ENCODE measurements around the gene DMKN. TPM values are rescaled to one million over a fixed set of nuclear protein-coding genes. Genes with fewer than 3 reads are reported as not detected.

The DMKN gene
- polyA plus RNA-seq, 1 donor, result 36.0 TPM

DNA sequence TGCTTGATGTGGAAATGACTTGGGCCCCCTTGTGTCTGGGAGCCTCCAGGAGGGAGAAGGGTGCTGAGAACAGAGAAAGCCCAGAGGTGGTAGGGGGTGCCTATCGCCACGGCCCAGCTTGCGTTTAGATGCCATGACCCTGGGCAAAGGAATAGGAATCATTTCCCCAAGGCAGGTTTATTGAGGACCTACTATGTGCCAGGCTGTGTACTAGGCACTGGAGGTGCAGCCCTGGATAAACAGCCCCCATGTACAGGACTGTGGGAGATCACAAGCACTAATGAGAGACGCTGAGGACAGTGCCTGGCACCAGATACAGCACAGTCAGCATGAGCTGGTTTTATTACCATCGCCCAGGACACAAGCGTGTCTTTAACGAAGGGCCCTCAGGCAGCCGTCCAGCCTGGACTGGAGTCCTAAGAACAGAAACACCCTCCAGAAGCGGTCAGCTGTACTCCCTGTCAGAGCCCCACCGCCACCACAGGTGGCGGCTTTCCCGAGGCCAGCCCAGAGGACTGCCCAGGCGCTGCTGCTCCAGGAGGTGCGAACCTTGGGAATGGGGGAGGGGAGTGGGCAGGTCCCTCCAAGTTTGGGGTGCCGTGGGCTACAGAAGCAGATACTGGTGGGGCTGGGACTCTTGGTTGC is 36.6 kb upstream of the DMKN start:
- no peak for DNase-seq
- H3K27ac ChIP-seq (ENCODE audit: low read length), result no peak overlapping the region
- WGBS (ENCODE audit: insufficient coverage, low lambda C conversion rate), result no CpG with 5 or more reads among the region's 15 CpGs

GRCh38 chr19:35549174-35549788 is 35.8 kb upstream of the DMKN start:
- Histone ChIP-seq H3K4me1 (ENCODE audit: control insufficient read depth, insufficient read depth, low read length) (peaks cover 9% of the 10 kb centered on the region), H3K4me3 (ENCODE audit: low read length) (no peak overlapping the region), H3K9me3 (ENCODE audit: control insufficient read depth, low read depth, low read length) (no peaks in the 10 kb centered on the region), H3K27ac (ENCODE audit: low read length) (no peak overlapping the region), H3K36me3 (ENCODE audit: control insufficient read depth, insufficient read depth, low read length) (peaks cover 10% of the 10 kb centered on the region), H3K27me3 (ENCODE audit: control insufficient read depth, insufficient read depth, low read length) (peaks cover 2% of the 10 kb centered on the region)
- peak in 1 of 2 donors; percentile 46 for DNase-seq
- WGBS (ENCODE audit: insufficient coverage, low lambda C conversion rate), result no CpG with 5 or more reads among the region's 6 CpGs

More for the DNA sequence above, 36.6 kb upstream of the DMKN start:
- peaks cover 4% of the 10 kb centered on the region for H3K4me1 ChIP-seq (ENCODE audit: control insufficient read depth, insufficient read depth, low read length)
- H3K4me3 ChIP-seq (ENCODE audit: low read length), result no peak overlapping the region
- H3K9me3 ChIP-seq (ENCODE audit: control insufficient read depth, low read depth, low read length), result no peaks in the 10 kb centered on the region
- peaks cover 10% of the 10 kb centered on the region for H3K36me3 ChIP-seq (ENCODE audit: control insufficient read depth, insufficient read depth, low read length)
- peaks cover 3% of the 10 kb centered on the region for H3K27me3 ChIP-seq (ENCODE audit: control insufficient read depth, insufficient read depth, low read length)

DNA sequence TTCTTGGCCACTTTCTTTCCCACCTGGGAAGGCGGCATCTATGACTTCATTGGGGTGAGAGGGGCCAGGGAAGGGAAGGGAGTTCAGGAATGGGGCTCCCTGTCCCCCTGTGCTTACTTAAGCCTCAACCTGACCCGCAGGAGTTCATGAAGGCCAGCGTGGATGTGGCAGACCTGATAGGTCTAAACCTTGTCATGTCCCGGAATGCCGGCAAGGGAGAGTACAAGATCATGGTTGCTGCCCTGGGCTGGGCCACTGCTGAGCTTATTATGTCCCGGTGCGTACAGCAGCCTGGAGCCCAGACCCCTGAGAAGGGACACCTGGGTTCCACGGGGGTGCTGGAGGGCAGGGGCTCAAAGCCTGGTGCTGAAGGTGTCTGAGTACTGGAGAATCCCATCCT is 33.1 kb upstream of the DMKN start:
- peak overlapping the region; percentile 91 for H3K4me3 ChIP-seq (ENCODE audit: low read length)

DNA sequence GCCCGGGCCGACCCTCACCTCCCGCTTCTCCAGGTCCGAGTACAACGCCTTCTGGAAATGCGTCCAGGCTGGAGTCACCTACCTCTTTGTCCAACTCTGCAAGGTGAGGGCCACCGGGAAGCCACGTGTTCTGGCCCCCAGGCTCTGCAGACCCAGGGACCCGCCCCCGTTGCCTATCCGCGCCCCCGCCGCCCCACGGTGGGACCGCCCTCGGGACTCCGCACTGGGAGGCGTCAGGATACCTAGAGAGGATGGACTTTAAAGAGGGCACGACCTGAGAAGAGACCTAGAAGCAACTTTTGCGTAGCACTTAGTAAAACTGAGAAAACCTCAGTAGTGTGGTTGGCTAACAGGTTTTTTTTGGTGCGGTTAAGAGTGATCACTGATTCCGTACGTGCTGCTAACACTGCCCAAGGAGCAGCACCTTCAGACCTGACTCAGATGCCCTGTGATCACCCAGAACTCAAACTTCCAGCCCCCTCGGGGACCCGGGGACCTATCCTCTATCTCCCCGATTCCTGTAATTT is 32.5 kb upstream of the DMKN start:
- peaks cover 12% of the 10 kb centered on the region for H3K4me1 ChIP-seq (ENCODE audit: control insufficient read depth, insufficient read depth, low read length)
- no peaks in the 10 kb centered on the region for H3K9me3 ChIP-seq (ENCODE audit: control insufficient read depth, low read depth, low read length)
- no peaks in the 10 kb centered on the region for H3K27me3 ChIP-seq (ENCODE audit: control insufficient read depth, insufficient read depth, low read length)
- no peak overlapping the region for H3K27ac ChIP-seq (ENCODE audit: low read length)
- peak overlapping the region; percentile 91 for H3K4me3 ChIP-seq (ENCODE audit: low read length)
- no peak for DNase-seq
- no CpG with 5 or more reads among the region's 27 CpGs for WGBS (ENCODE audit: insufficient coverage, low lambda C conversion rate)
- peaks cover 10% of the 10 kb centered on the region for H3K36me3 ChIP-seq (ENCODE audit: control insufficient read depth, insufficient read depth, low read length)

More for the DNA sequence above, 33.1 kb upstream of the DMKN start:
- WGBS (ENCODE audit: insufficient coverage, low lambda C conversion rate), result no CpG with 5 or more reads among the region's 8 CpGs
- Histone ChIP-seq H3K27ac (ENCODE audit: low read length) (no peak overlapping the region), H3K4me1 (ENCODE audit: control insufficient read depth, insufficient read depth, low read length) (peaks cover 12% of the 10 kb centered on the region), H3K36me3 (ENCODE audit: control insufficient read depth, insufficient read depth, low read length) (peaks cover 10% of the 10 kb centered on the region), H3K9me3 (ENCODE audit: control insufficient read depth, low read depth, low read length) (no peaks in the 10 kb centered on the region), H3K27me3 (ENCODE audit: control insufficient read depth, insufficient read depth, low read length) (no peaks in the 10 kb centered on the region)
- DNase-seq, result no peak

- peak; percentile 85 to 94 for DNase-seq
- H3K4me3 ChIP-seq (ENCODE audit: low read length), result peak within 1 kb of the TSS; percentile 91
- H3K36me3 ChIP-seq (ENCODE audit: control insufficient read depth, insufficient read depth, low read length), result peaks cover 10% of the 10 kb centered on the region
- WGBS (ENCODE audit: insufficient coverage, low lambda C conversion rate), result no CpG with 5 or more reads among the region's 85 CpGs
- H3K27me3 ChIP-seq (ENCODE audit: control insufficient read depth, insufficient read depth, low read length), result no peaks in the 10 kb centered on the region
- H3K9me3 ChIP-seq (ENCODE audit: control insufficient read depth, low read depth, low read length), result no peaks in the 10 kb centered on the region
- H3K27ac ChIP-seq (ENCODE audit: low read length), result peak within 1 kb of the TSS; percentile 43
- H3K4me1 ChIP-seq (ENCODE audit: control insufficient read depth, insufficient read depth, low read length), result peaks cover 12% of the 10 kb centered on the region
These were observed 31.8 kb upstream of the DMKN start, which contains the start of gene TMEM147 for GRCh38 chr19:35545001-35545854. TSS of gene TMEM147 (plus strand) at chr19:35545626. CDS start at chr19:35545740, 114 bp downstream.

DNA sequence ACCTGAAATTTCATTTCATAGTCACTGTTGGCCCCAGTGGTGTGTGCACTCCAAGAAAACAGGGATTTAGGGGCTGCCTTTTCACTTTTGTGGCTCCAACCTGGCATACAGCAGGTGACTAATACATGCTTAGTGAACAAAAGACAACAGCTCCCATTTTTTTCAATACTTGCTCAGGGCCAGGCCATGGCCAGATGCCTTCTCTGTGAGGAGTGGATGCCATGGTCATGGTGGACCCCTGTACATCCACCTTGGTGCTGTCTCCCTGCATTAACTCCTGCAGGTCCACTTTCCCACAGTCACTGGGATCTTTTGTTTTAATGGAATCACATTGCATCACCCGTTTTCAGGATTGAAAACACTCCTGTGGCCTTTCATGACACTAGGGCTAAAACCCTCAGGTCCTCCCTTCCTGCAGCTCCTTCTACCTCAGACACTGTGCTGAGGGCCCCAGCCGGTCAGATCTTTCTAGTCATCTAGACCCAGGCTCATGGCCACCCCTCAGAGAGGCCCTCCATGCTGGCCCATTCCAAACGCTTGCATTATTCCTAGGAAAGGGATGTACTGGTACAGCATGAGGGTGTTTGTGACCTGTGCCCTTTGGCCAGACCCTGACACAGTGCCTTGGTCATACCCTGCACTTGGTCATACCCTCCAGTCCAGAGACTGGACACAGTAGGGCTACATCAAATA is 30.8 kb upstream of the DMKN start:
- H3K4me1 ChIP-seq (ENCODE audit: control insufficient read depth, insufficient read depth, low read length), result peaks cover 12% of the 10 kb centered on the region
- no peaks in the 10 kb centered on the region for H3K27me3 ChIP-seq (ENCODE audit: control insufficient read depth, insufficient read depth, low read length)
- WGBS (ENCODE audit: insufficient coverage, low lambda C conversion rate), result no CpG with 5 or more reads among the region's 3 CpGs
- H3K4me3 ChIP-seq (ENCODE audit: low read length), result peak overlapping the region; percentile 91
- no peak overlapping the region for H3K27ac ChIP-seq (ENCODE audit: low read length)
- H3K9me3 ChIP-seq (ENCODE audit: control insufficient read depth, low read depth, low read length), result no peaks in the 10 kb centered on the region
- peaks cover 10% of the 10 kb centered on the region for H3K36me3 ChIP-seq (ENCODE audit: control insufficient read depth, insufficient read depth, low read length)
- DNase-seq, result no peak

DNA sequence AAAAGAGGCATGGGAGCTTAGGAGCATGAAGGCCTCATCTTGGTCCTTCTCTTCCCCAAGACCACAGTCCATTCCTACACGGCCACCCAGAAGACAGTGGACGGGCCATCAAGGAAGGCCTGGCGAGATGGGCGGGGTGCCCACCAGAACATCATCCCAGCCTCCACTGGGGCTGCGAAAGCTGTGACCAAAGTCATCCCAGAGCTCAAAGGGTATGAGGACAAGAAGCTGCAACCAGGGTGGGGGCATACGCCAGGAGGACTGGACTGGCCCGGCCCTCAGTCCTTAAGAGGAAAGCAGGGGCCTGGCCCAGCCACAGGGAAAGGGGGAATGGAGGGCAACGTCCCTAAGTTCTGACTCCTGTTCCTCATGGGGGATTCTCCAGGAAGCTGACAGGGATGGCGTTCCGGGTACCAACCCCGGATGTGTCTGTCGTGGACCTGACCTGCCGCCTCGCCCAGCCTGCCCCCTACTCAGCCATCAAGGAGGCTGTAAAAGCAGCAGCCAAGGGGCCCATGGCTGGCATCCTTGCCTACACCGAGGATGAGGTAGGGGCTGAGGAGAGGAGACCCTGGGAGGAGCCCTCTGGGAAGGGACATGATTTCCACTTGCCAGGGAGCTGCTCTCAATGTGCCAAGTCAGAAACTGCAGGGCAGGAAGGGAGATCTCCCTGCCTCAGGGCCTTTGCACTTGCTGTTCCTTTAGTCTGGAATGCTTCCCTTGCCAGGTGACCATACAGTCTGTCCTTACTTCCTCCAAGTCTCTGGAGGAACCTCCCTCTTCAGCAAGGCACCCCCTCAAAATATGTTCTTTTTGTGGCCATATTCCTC is 30.0 kb upstream of the DMKN start:
- Histone ChIP-seq H3K36me3 (ENCODE audit: control insufficient read depth, insufficient read depth, low read length) (peaks cover 10% of the 10 kb centered on the region), H3K27me3 (ENCODE audit: control insufficient read depth, insufficient read depth, low read length) (no peaks in the 10 kb centered on the region), H3K9me3 (ENCODE audit: control insufficient read depth, low read depth, low read length) (no peaks in the 10 kb centered on the region), H3K4me1 (ENCODE audit: control insufficient read depth, insufficient read depth, low read length) (peaks cover 12% of the 10 kb centered on the region), H3K4me3 (ENCODE audit: low read length) (no peak overlapping the region), H3K27ac (ENCODE audit: low read length) (no peak overlapping the region)
- WGBS (ENCODE audit: insufficient coverage, low lambda C conversion rate), result no CpG with 5 or more reads among the region's 15 CpGs
- no peak for DNase-seq

- DNase-seq, result no peak
- Histone ChIP-seq H3K4me1 (ENCODE audit: control insufficient read depth, insufficient read depth, low read length) (peaks cover 12% of the 10 kb centered on the region), H3K27ac (ENCODE audit: low read length) (no peak overlapping the region), H3K36me3 (ENCODE audit: control insufficient read depth, insufficient read depth, low read length) (peaks cover 2% of the 10 kb centered on the region), H3K4me3 (ENCODE audit: low read length) (no peak overlapping the region), H3K9me3 (ENCODE audit: control insufficient read depth, low read depth, low read length) (no peaks in the 10 kb centered on the region), H3K27me3 (ENCODE audit: control insufficient read depth, insufficient read depth, low read length) (no peaks in the 10 kb centered on the region)
- WGBS (ENCODE audit: insufficient coverage, low lambda C conversion rate), result no CpG with 5 or more reads among the region's 11 CpGs
These were observed 28.8 kb upstream of the DMKN start for GRCh38 chr19:35542209-35542608.

DNA sequence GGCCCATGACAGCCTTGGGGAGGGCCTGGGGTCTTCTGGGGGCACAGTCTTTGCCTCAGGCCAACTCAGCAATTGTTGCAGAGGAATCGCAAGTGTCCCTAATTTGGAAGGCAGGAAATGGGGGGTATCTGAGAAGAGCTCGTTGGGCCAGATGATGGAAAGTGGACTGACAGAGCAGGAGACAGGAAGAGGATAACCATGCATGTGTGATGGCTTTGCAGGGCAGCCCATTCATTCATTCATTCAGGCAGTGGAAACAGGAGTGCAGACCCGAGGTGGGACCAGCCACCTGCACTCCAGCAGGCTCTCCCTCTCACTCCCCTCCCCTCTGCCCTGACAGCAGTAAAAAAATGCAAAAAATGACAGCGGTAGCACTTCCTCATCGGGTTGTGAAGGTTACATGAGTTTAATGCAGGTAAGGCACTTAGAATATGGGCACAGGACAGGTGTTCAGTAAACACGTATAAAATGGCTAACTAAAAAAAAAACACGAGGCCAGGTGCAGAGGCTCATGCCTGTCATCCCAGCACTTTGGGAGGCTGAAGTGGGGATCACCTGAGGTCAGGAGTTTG is 27.0 kb upstream of the DMKN start:
- H3K9me3 ChIP-seq (ENCODE audit: control insufficient read depth, low read depth, low read length), result no peaks in the 10 kb centered on the region
- WGBS (ENCODE audit: insufficient coverage, low lambda C conversion rate), result 100% methylated on average over 1 of the region's 7 CpGs
- peaks cover 8% of the 10 kb centered on the region for H3K4me1 ChIP-seq (ENCODE audit: control insufficient read depth, insufficient read depth, low read length)
- H3K36me3 ChIP-seq (ENCODE audit: control insufficient read depth, insufficient read depth, low read length), result no peaks in the 10 kb centered on the region
- no peak for DNase-seq
- H3K27ac ChIP-seq (ENCODE audit: low read length), result no peak overlapping the region
- no peak overlapping the region for H3K4me3 ChIP-seq (ENCODE audit: low read length)
- H3K27me3 ChIP-seq (ENCODE audit: control insufficient read depth, insufficient read depth, low read length), result no peaks in the 10 kb centered on the region

Data from large intestine (tissue), 3 donors.